Cerebellar nuclear complex (tissue), 1 donor: ENCODE data around the gene RBM33.

Experiments
- DNase-seq, 2 experiments: peaks; one replicate each; lab custom pipeline; 2025; lab: John Stamatoyannopoulos, UW

RBM33 gene

GRCh38 chr7:155796381-155797261 is 152.2 kb downstream of the RBM33 start:
- DNase-seq = no peak

GRCh38 chr7:155797262-155798250 is 153.1 kb downstream of the RBM33 start:
- DNase-seq = no peak

DNA sequence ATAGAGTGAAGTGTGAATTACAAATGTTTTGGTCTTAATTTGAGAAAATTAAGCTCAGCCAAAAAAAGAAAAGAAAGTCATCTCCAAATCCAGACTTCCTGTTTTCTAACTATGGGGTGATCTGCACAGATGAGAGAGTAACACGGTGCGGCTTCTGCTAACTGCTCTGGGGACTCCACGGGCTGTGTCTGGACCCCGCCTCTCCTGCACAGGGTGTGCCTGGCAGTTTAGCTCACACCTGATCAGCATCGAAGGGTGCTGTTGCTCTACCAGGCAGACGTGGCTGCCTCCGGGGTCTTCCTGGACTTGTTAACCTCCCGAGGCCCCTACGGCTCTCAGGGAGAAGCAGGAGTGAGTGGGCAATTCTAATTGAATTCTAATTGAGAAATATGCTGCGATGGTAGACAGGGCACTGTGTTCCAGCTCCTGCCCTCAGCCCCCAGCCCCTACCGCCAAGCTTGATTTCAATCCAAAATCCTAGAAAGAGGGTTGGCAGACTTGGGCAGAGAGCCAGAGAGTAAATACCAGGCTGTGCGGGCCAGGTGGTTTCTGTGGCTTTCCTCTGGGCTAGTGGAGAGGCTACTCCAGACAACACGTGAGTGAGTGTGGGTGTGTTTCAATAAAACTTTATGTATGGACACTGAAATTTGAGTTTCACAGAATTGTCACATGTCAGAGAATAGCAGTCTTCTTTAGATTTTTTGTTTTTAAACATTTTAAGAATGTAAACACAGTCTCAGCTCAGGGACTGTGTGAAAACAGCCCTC is 154.4 kb downstream of the RBM33 start:
- no peak for DNase-seq

DNA sequence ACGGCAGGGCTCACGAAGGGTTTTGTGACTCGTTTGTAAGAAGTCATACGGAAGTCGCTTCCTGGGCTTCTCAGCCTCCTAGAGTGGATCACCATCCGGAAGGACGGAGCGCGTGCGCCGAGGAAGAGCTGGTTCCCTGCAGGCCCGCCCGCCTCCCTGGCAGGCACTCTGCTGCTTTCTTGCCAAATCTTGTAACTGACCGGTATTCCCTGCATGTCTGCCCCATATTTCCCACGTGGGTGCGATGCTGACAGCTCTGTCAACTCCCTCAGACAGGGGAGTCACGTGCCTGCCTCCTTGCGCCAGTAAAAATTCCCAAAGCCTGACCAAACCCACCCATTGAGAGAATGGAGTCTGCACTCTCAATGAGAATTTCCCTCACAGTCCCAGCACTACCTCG is 155.1 kb downstream of the RBM33 start:
- DNase-seq = no peak

GRCh38 chr7:155800301-155800700 is 155.8 kb downstream of the RBM33 start:
- no peak for DNase-seq

- DNase-seq = no peak
Observed at GRCh38 chr7:155800741-155801267, 156.3 kb downstream of the RBM33 start.

GRCh38 chr7:155802291-155802690 is 157.8 kb downstream of the RBM33 start:
- no peak for DNase-seq

GRCh38 chr7:155802906-155803417 is 158.5 kb downstream of the RBM33 start:
- DNase-seq = no peak

GRCh38 chr7:155803418-155804376 is 159.2 kb downstream of the RBM33 start:
- no peak for DNase-seq

DNA sequence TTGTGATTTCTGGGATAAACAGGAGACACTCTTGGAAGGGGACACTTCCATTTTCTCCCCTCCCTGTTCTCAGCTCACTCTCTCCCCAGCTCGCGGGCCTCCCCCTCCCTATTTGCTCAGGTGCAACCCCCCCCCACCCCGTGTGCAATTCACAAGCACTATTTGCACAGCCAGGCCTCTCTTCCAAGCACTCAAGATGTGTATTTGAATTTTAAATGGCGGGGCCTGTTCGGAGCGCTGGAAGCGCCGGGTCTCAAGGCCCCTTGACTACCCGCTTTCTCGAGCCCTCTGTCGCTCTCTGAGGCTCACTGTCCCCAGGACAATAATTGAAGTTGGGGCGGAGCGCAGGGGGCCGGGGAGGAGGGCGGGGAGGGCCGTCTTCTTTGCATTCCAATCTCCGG is 160.0 kb downstream of the RBM33 start:
- DNase-seq = no peak

GRCh38 chr7:155804897-155805825 is 160.7 kb downstream of the RBM33 start:
- no peak for DNase-seq

DNA sequence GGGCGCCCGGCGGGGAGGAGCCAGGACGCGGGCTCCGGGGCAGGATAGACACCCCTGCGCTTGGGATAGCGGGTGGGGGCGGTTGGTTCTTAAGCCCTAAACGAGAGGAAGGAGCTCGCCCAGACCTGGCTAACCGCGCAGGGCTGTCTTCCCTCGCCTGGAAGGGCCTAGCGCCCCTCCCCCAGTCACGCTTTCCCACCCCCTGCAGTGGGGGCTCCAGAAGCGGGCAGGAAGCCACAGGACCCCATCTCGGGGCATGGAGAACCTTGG is 161.3 kb downstream of the RBM33 start:
- no peak for DNase-seq

GRCh38 chr7:155806096-155806871 is 161.8 kb downstream of the RBM33 start:
- DNase-seq = no peak

DNA sequence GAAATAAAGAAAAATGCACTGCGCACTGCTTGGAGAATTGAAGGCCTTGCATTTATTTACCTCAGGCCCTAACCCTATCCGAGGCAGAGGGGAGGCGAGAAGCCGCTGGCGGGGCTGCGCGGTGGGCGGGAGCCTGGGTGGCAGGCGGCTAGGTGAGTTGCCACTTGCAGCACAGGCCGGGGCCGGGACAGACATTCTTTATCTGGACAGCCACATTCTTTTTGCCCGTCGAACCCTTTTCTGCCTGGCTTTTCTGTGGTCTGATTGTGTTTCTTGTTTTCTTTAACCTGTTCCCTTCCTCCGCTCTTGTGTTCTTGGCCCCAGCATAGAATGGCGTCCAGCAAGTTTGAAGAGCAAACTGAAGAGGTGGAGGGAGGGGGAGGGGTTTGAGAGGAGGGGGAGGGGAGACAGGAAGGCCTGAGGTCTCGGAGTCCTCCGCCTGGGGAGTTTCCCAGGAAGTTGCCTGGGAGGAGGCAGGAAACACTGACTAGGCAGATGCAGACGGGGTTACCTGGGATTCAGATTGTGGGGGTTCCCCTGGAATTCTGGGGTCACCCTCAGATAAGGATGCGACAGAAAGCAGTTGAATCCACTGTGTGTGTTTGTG is 162.7 kb downstream of the RBM33 start:
- no peak for DNase-seq

GRCh38 chr7:155807789-155808548 is 163.5 kb downstream of the RBM33 start:
- DNase-seq = no peak

GRCh38 chr7:155808549-155809331 is 164.3 kb downstream of the RBM33 start:
- DNase-seq = no peak
